ENCODE measurements around the gene TXK.

The TXK gene

DNA sequence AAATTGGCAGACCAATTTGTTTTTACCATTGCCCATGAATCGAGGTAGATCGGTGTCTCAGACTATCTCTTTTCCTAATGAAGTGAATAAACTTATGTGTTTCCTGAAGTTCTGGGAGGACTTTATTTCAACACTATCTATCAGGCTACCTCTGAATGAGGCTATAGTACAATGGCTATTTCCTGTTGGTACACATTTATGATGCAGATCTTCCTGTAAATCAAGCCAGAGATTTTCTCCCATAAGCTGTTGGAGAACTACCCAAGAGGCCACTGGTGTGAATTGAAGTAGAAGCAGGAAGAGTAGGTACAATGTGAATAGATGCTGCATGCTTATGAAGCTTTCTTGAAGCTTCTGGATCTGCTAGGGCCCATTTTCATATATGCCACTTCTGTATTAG, 16.0 kb downstream of the TXK start:
- TF ChIP-seq, protein P1, sequence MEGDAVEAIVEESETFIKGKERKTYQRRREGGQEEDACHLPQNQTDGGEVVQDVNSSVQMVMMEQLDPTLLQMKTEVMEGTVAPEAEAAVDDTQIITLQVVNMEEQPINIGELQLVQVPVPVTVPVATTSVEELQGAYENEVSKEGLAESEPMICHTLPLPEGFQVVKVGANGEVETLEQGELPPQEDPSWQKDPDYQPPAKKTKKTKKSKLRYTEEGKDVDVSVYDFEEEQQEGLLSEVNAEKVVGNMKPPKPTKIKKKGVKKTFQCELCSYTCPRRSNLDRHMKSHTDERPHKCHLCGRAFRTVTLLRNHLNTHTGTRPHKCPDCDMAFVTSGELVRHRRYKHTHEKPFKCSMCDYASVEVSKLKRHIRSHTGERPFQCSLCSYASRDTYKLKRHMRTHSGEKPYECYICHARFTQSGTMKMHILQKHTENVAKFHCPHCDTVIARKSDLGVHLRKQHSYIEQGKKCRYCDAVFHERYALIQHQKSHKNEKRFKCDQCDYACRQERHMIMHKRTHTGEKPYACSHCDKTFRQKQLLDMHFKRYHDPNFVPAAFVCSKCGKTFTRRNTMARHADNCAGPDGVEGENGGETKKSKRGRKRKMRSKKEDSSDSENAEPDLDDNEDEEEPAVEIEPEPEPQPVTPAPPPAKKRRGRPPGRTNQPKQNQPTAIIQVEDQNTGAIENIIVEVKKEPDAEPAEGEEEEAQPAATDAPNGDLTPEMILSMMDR (IDR thresholded peaks at IDR 0.05; ENCODE audit: low read depth, low read length): no peak
- H3K4me3 ChIP-seq (ENCODE audit: low read depth, low read length): no peak overlapping the region

DNA sequence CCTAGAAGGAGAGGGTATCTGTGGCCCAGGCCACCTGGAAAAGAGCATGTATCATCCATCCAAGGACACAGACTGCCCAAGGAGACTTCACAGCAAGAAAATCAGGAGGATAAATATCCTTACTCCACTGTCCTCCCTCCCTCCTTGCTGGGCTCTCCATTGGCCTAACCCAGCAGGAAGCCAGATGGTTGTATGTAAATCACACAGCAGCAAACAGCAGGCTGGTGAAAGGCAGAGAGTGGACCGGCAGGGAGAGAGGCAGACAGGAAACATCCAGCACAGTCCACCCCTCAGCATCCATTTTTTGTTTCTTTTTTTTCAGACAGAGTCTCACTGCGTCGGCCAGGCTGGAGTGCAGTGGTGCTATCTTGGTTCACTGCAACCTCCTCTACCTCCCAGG, 17.5 kb downstream of the TXK start:
- TF ChIP-seq, protein P1 (IDR thresholded peaks at IDR 0.05; ENCODE audit: low read depth, low read length): no peak
- no peak overlapping the region for H3K4me3 ChIP-seq (ENCODE audit: low read depth, low read length)

DNA sequence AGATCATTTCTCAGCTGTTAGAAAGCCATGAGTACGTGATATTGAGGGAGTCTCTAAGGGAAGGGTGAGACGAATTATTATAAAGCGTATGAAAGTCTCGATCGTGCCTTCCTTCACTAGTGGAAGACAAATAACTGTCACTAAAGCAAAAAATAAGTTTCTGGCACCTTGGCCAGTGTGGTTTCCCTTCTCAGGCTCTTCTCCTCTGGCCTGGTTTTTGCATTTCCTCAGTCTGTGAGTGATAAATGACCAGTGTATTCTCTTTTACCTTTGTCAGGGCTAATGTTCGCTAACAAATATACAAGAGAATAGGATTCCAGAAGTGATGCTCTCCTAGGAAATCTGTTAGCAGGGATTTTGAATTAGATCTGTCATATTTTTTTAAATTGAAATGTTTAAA, 19.6 kb downstream of the TXK start:
- TF ChIP-seq, protein P1 (IDR thresholded peaks at IDR 0.05; ENCODE audit: low read depth, low read length): no peak
- H3K4me3 ChIP-seq (ENCODE audit: low read depth, low read length): no peak overlapping the region

DNA sequence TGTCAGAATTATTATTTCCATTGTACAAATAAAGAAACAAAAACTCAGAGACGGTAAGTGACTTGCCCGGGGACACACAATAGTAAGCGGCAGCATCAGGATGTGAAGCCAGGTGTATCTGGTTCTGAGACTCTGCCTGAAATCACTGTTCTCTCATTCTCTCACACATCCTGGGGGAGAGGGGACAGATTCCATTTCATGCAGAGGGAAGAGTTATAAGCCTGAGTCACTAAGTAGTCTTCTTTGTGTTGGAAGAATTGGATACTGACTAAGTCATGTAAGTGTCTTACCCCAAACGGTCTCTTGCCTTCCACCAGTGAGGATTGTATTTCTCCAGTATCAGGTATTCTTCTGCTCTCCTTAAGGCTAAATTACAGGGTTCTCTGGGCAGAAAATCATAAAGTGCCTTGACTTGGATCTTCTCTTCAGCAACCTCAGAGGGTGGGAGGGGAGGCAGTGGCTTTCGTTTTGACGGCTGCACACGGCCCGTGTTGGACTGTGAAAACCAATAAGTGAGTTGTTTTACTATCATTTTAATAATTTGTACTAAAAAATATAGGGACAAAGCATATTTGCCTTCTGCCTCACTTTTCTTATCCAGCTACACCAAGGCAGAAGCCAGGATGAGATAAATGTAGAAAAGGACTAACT, 21.9 kb downstream of the TXK start:
- TF ChIP-seq, protein P1 (IDR thresholded peaks at IDR 0.05; ENCODE audit: low read depth, low read length): no peak
- no peak overlapping the region for H3K4me3 ChIP-seq (ENCODE audit: low read depth, low read length)

DNA sequence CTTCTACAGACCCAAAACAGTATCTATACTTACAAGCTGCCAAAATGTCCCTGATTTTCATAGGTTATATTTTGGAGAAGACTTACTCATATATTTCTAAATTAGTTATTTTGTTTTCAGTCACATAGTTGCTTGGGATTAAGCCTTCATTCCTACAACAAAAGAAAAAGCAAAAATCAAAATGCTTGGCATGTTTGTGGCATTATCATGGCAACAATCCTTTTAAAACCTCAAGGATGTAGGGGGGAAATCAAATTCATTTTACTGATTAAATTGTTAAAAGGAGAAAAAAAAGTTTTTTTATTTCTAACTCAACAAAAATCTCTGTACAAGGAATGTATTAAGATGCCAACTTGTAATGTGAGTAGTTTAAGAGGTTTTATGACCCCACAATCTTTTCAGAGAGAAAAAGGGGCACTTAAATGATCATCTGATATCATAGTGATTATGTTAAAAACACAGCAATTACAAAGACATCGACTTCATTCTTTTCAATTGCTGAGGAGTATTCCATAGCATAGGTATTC, 23.5 kb downstream of the TXK start:
- no peak overlapping the region for H3K4me3 ChIP-seq (ENCODE audit: low read depth, low read length)
- TF ChIP-seq, protein P1 (IDR thresholded peaks at IDR 0.05; ENCODE audit: low read depth, low read length): no peak

DNA sequence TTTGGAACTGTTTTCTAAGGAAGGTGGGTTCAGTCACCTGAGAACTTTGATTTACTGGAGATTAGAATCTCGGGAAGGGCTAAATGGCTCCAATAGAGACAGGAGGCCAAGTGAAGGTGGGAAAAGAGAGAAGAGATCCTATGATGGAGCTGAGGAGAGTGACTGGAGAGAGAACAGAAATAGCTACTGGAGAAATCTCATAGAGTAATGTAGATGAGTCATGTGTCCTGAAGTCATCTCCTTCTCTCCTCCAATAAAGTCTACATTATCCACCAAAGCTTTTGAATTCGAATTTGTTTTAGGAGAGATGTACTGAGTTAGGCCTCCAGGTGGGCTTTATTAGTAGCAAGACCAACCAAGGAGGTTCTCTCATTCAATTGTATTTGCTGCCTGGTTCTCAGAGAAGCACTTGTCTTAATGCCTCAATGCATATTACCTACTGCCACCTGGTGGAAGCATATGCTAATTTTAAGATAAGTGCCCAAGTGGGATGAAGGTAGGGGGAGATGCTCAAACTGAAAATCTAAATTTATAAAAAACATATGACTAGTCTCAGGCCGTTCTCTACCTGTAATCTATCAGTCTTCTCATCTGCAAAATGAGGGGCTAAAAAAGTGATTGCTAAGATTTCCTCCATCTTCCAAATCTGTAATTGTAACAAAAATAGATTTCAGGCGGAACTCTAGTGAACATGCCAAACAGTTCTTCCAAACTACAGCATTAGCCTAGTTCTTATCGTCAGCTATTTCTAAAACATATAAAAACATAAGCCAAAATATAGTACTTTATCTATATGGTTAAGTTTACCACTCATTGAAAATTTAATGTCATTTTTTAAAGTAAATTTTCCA, 24.4 kb downstream of the TXK start:
- H3K4me3 ChIP-seq (ENCODE audit: low read depth, low read length): no peak overlapping the region
- TF ChIP-seq, protein P1 (IDR thresholded peaks at IDR 0.05; ENCODE audit: low read depth, low read length): peak; percentile 39
